Activated T-cell treated with anti-CD3 and anti-CD28 coated beads, Interleukin-2, amount 50 U/mL, for 24 hours (primary cell): ENCODE data around the gene PRKCE.
"Not testable (repeated sequence)": the region's sequence is repeated elsewhere in the genome, so short reads cannot be mapped to it uniquely, and the experiment has no call there.

Experiments
- DNase-seq: peaks from one replicate; pipeline ENCODE4 v3.0.0-alpha.2; 2020
- H3K27ac Mint-ChIP-seq: 2 replicates; pipeline ENCODE4 v1.8.0; 2020; ENCODE audit warnings: mild to moderate bottlenecking, mixed read lengths
- H3K27me3 Mint-ChIP-seq: 2 replicates; pipeline ENCODE4 v1.8.0; 2020; ENCODE audit warnings: mixed read lengths
- H3K36me3 Mint-ChIP-seq: 2 replicates; pipeline ENCODE4 v1.8.0; 2020; ENCODE audit warnings: low read depth, mixed read lengths
- H3K4me1 Mint-ChIP-seq: 2 replicates; pipeline ENCODE4 v1.8.0; 2020; ENCODE audit warnings: low read depth, mixed read lengths
- H3K4me3 Mint-ChIP-seq: 2 replicates; pipeline ENCODE4 v1.8.0; 2020; ENCODE audit warnings: mild to moderate bottlenecking, moderate library complexity, mixed read lengths
- H3K9me3 Mint-ChIP-seq: 2 replicates; pipeline ENCODE4 v1.8.0; 2020; ENCODE audit warnings: mixed read lengths

The PRKCE gene

DNA sequence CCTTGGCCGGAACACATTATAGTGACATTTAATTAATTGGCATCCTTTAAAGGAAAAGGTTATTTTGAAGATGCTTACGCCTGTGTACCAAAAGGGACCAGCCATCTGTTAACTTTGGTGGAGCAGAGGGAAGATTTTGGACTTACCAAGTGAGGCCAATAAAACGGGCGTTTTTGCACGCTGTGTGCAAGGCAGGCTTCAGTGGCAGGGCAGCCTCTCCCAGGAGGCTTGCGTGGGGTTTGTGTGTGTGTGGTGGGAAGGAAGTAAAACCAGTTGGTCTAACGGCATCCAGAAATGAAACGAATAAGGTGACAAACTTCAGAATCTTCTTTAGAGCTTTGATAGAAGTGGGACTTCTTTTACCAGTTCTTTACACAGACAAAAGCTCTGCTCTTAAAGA, 191.7 kb downstream of the PRKCE start:
- DNase-seq, result no peak
- Mint-ChIP-seq H3K9me3 (no peaks in the 10 kb centered on the region), H3K4me1 (peaks cover 18% of the 10 kb centered on the region), H3K36me3 (no peaks in the 10 kb centered on the region), H3K4me3 (no peak overlapping the region), H3K27me3 (no peaks in the 10 kb centered on the region), H3K27ac (no peak overlapping the region)

DNA sequence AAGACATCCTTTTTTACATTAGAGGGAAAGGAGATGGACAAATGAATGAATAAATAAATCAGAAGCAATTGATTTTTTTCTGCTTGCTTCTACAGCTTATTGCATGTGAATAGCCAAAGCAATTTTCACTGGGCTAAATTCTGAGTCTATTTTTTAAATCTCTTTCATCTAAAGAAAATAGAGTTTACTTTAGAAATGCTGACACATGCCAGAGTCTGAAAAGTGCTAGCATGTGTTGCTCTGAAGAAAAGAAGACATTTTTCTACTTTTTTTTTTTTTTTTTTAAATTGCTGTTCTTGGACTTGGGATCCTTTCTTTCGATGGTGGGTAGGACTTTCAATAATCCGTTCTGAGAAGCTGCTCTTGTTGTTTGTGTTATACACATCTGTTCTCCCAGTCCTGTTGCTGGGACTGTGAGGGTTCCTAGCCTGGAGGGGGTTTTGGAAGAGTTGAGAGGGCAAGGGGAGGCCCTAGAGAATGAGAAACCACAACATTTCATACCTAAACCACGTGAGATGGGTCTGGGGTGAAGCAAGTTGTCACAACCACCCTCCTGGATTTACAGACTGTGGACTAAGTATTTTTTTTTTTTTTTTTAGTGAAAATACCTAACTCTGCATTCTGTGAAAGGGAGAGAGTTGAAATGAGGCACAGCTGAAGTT, 193.5 kb downstream of the PRKCE start:
- no peak for DNase-seq
- H3K36me3 Mint-ChIP-seq, result no peaks in the 10 kb centered on the region
- peaks cover 25% of the 10 kb centered on the region for H3K4me1 Mint-ChIP-seq
- no peaks in the 10 kb centered on the region for H3K9me3 Mint-ChIP-seq
- H3K4me3 Mint-ChIP-seq, result no peak overlapping the region
- H3K27ac Mint-ChIP-seq, result no peak overlapping the region
- no peaks in the 10 kb centered on the region for H3K27me3 Mint-ChIP-seq

- peaks cover 29% of the 10 kb centered on the region for H3K4me1 Mint-ChIP-seq
- H3K27me3 Mint-ChIP-seq, result no peaks in the 10 kb centered on the region
- H3K27ac Mint-ChIP-seq, result no peak overlapping the region
- H3K36me3 Mint-ChIP-seq, result no peaks in the 10 kb centered on the region
- H3K4me3 Mint-ChIP-seq, result no peak overlapping the region
- DNase-seq, result no peak
- H3K9me3 Mint-ChIP-seq, result no peaks in the 10 kb centered on the region
Measured at GRCh38 chr2:45845566-45845965, 194.1 kb downstream of the PRKCE start.

DNA sequence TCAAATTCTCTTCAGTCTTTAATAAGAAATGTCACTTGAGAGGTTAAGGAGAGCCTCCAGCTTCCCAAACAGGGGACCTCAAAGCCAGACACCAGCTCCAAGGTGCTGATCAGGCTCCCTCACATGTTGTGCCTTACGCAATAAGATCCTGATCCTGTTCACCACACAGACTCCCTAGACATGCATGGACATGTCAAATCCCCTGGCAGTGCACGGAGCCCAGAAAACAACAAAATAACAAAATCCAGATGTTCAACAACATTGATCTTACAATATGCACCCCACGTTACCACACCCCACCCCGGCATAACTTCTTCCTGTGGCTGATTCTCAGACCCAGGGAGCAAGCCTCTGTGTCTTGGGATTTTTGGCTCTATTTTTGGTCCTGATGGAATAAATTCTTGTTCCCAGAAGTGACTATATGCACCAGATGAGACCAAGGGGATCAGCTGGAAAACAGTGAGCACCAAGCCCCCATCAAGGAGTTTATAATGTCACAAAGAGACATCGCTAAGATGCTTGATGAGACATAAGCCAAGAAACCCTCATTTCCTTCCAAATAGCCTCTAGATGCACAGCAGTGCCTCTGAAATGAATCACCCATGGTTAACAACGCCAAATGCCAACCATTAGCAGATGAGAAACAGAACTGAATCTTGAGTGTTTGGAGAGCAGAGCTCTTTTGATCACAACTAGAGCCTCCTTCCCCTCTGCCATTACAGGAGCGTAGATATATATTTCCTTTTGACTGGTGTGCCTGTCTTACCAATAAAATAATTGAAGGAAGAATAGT, 198.2 kb downstream of the PRKCE start:
- no peak for DNase-seq
- Mint-ChIP-seq H3K9me3 (no peaks in the 10 kb centered on the region), H3K27ac (no peak overlapping the region), H3K36me3 (peaks cover 2% of the 10 kb centered on the region), H3K4me3 (no peak overlapping the region), H3K27me3 (no peaks in the 10 kb centered on the region), H3K4me1 (peaks cover 15% of the 10 kb centered on the region)

- H3K36me3 Mint-ChIP-seq, result peaks cover 2% of the 10 kb centered on the region
- H3K27me3 Mint-ChIP-seq, result no peaks in the 10 kb centered on the region
- H3K4me3 Mint-ChIP-seq, result no peak overlapping the region
- H3K27ac Mint-ChIP-seq, result no peak overlapping the region
- DNase-seq, result no peak
- H3K9me3 Mint-ChIP-seq, result no peaks in the 10 kb centered on the region
- peaks cover 13% of the 10 kb centered on the region for H3K4me1 Mint-ChIP-seq
Measured at GRCh38 chr2:45850558-45850957, 199.1 kb downstream of the PRKCE start.

DNA sequence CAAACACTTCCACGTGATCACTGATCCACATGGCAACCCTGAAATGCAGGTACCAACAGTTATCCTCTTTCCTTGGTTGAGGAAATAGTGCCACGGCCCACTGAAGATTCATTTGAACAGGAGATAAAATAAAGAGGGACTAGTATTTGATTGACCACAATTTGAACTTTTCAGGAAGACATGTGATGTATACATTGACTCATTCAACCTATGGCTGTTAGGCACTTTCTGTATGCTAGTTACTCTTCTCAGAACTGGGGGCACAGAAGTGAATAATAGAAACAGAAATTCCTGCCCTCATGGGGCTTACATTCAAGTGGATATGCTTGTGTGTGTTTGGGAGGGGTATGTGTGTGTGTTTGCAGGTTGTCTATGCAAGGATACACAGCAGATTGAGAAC, 199.6 kb downstream of the PRKCE start:
- Mint-ChIP-seq H3K36me3 (peaks cover 2% of the 10 kb centered on the region), H3K4me3 (no peak overlapping the region), H3K9me3 (no peaks in the 10 kb centered on the region), H3K4me1 (peaks cover 13% of the 10 kb centered on the region), H3K27ac (no peak overlapping the region), H3K27me3 (no peaks in the 10 kb centered on the region)
- no peak for DNase-seq

DNA sequence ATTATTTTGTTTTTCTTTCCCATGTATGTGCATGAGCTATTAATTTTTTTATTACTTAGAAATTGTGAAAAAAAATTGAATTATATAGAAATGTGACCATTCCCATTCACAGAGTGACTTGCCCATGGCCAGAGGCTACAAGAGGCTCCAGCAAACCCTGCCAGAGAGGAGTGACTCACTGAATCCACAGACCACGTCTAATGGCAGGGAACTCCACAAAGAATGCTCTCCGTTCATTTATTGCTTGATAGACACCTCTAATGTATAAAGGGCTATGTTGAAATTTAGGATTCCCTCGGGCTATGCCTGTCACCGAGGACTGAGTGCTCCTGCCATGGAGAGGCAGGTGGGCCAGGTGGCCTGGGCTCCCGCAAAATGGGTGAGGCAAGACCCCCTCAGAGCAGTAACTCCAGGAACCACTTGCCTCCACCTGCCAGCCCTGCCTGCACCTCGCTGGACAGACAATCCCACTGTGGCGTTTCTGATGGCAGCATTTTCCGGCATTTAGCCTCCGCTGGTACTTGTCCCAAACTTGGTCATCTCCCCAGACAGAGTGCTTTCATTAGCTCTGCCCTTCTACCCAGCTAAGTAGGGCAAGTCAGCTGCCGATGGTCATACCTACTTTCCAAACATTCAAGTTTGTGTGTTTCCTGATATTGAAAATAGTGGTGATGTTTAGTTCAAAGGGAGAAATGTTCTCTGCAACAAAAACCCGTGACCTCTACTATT, 200.3 kb downstream of the PRKCE start:
- H3K27me3 Mint-ChIP-seq, result no peaks in the 10 kb centered on the region
- H3K4me3 Mint-ChIP-seq, result no peak overlapping the region
- no peak overlapping the region for H3K27ac Mint-ChIP-seq
- DNase-seq, result no peak
- H3K4me1 Mint-ChIP-seq, result peaks cover 13% of the 10 kb centered on the region
- peaks cover 2% of the 10 kb centered on the region for H3K36me3 Mint-ChIP-seq
- no peaks in the 10 kb centered on the region for H3K9me3 Mint-ChIP-seq

DNA sequence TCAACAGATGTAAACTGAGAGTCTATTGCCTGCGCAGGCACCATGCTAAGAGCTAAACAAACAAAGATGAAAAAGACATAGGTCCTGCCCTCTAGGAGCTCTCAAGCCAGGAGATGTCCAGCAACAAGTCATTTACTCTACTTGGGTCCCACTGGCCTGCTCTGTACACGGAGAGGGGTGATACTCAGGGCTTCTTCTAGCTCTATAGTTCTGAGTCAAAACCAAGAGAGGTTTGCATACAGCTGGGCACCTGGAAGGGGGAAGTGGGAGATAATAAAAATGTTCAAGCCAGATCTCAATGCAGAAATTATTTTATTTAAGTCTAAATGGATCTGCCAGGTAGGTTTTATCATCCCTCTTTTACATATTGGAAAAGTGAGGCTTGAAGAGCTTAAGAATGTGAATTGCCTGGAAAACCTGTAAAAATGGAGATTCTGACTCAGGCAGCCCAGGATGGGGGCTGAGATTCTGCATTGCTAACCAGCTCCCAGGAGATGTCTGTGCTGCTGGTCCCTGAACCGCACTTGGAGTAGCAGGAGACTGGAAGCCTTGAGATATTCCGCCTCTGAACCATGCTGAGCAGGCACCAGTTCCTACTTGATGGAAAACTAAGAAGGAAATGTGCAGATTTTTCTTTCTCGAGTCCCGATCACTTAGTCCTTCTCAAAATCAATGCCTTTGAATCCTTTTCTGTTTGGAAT, 201.1 kb downstream of the PRKCE start:
- Mint-ChIP-seq H3K4me1 (peaks cover 13% of the 10 kb centered on the region), H3K36me3 (peaks cover 2% of the 10 kb centered on the region), H3K27me3 (no peaks in the 10 kb centered on the region), H3K4me3 (no peak overlapping the region), H3K27ac (no peak overlapping the region), H3K9me3 (no peaks in the 10 kb centered on the region)
- no peak for DNase-seq

- H3K27me3 Mint-ChIP-seq, result no peaks in the 10 kb centered on the region
- DNase-seq, result no peak
- no peaks in the 10 kb centered on the region for H3K9me3 Mint-ChIP-seq
- no peak overlapping the region for H3K4me3 Mint-ChIP-seq
- peaks cover 17% of the 10 kb centered on the region for H3K4me1 Mint-ChIP-seq
- peaks cover 2% of the 10 kb centered on the region for H3K36me3 Mint-ChIP-seq
- no peak overlapping the region for H3K27ac Mint-ChIP-seq
Measured at GRCh38 chr2:45855374-45855773, 203.9 kb downstream of the PRKCE start.

- Mint-ChIP-seq H3K36me3 (no peaks in the 10 kb centered on the region), H3K27ac (no peak overlapping the region), H3K4me1 (peaks cover 24% of the 10 kb centered on the region), H3K27me3 (no peaks in the 10 kb centered on the region), H3K4me3 (no peak overlapping the region), H3K9me3 (no peaks in the 10 kb centered on the region)
- DNase-seq, result no peak
Measured at GRCh38 chr2:45856391-45857274, 205.2 kb downstream of the PRKCE start.

- H3K27ac Mint-ChIP-seq, result no peak overlapping the region
- H3K4me1 Mint-ChIP-seq, result peaks cover 26% of the 10 kb centered on the region
- no peaks in the 10 kb centered on the region for H3K36me3 Mint-ChIP-seq
- no peaks in the 10 kb centered on the region for H3K27me3 Mint-ChIP-seq
- no peak for DNase-seq
- no peak overlapping the region for H3K4me3 Mint-ChIP-seq
- no peaks in the 10 kb centered on the region for H3K9me3 Mint-ChIP-seq
Measured at GRCh38 chr2:45857275-45857609, 205.8 kb downstream of the PRKCE start.

DNA sequence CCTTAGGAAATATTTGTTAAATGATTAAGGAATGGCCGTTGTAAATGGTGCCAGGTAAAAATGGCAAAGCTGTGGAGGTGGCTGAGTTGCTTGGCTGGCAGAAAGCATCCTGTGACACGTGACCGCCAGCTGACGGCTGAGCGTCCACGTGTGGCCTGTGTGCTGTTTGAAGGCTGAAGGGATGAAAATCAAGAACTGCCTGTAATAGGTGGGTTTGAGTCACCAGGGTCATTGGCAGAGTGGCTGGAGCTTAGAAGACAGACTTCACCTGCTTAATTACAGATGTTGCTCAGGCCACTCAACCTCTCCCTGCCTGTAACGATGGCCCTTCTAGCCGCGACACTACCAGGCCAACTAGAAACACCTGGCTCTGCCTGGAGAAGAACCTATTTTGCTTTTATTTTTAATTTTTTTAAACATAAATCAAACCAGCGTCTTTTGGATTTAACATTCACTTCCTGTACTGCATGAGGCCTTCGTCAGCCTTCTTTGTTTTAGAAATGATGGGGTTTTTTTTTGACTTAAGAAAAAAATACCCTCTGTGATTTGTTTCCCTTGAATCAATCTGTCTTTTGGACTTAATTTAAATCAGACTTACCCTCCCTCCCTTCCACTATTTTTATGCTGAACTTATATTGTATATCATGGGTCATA, 206.5 kb downstream of the PRKCE start:
- Mint-ChIP-seq H3K9me3 (no peaks in the 10 kb centered on the region), H3K4me1 (peaks cover 32% of the 10 kb centered on the region), H3K27me3 (no peaks in the 10 kb centered on the region), H3K27ac (no peak overlapping the region), H3K36me3 (no peaks in the 10 kb centered on the region), H3K4me3 (no peak overlapping the region)
- DNase-seq, result no peak

- H3K36me3 Mint-ChIP-seq, DNase-seq, H3K27me3 Mint-ChIP-seq, H3K4me3 Mint-ChIP-seq, H3K9me3 Mint-ChIP-seq, H3K27ac Mint-ChIP-seq: not testable (repeated sequence)
- H3K4me1 Mint-ChIP-seq, result peaks cover 33% of the 10 kb centered on the region
Measured at GRCh38 chr2:45858872-45859271, 207.4 kb downstream of the PRKCE start.
